CD4-positive, alpha-beta T cell treated with Interleukin-2 at 100 ng/mL for 4 hours (primary cell): ENCODE measurements around the gene HSPG2.
"Not testable (repeated sequence)": the region's sequence is repeated elsewhere in the genome, so short reads cannot be mapped to it uniquely, and the experiment has no call there.

Experiments used
- DNase-seq: peaks from one replicate; pipeline ENCODE4 v3.0.0-alpha.2; 2020; ENCODE audit warnings: low spot score

Gene HSPG2

DNA sequence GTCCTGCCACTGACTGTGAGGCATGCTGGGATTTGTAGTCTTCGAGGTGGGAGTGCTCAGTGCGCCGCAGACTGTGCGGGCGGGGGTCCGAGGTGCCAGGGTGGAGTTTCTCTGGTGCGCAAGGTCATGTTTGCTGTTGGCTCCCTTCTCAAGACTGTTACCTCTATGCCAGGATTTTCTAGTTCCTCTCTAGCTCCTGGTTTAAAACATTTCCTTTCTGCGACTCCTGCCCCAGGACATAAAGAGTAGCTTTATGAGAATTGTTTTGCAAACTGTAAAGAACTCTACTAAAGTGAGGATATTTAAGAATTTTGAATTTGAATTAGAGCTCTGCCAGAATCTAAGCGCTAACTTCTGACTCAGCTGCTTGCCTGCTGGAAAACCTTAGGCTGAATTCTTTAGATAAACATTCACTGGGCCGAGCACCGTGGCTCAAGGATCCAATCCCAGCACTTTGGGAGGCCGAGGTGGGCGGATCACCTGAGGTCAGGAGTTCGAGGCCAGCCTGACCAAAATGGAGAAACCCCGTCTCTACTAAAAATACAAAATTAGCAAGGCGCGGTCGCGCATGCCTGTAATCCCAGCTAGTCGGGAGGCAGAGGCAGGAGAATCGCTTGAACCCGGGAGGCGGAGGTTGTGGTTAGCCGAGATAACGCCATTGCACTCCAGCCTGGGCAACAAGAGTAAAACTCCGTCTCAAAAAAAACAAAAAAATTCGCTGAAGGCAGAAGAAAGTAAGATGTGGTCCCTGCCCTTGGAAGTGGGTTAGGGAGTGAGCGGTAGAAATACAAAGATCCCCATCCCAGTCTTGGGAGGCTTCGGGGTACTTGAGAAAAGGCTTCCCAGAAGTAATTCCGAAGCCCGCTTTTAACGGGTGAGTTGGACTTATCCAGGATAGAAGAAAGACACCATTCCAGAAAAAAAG is 153.2 kb downstream of the HSPG2 start:
- no peak for DNase-seq

- DNase-seq, result peak; percentile 97
Observed at GRCh38 chr1:21782868-21783678, 154.0 kb downstream of the HSPG2 start, which contains the start of gene USP48. TSS of gene USP48 (minus strand) at chr1:21783149. CDS start at chr1:21782957, 192 bp downstream.

DNA sequence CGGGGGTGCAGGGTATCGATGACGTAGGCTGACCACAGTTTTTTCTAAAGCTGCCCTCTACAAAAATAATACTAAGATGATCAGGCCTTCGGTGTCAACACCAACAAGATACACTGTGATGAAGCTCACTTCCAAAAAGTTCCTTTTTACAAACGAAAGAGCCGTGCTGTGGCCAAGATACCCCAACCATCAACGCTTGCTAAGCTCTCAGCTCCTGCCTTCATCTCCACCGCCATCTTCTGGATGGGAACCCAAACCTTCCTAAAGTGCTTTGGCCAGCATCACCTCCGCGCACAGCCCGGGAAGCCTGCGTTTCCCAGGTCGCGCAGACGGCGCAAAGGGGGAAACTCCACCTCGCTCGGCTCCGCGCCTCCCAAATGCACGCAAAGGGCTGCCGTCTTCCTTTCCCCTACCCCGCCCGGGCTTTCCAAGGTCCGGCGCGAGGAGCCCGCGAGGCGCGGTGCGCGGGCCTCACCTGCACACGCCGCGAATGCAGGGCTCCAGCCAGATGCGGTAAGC is 154.7 kb downstream of the HSPG2 start:
- peak; percentile 51 for DNase-seq

GRCh38 chr1:21781815-21782348 is 155.2 kb downstream of the HSPG2 start:
- DNase-seq, result no peak

DNA sequence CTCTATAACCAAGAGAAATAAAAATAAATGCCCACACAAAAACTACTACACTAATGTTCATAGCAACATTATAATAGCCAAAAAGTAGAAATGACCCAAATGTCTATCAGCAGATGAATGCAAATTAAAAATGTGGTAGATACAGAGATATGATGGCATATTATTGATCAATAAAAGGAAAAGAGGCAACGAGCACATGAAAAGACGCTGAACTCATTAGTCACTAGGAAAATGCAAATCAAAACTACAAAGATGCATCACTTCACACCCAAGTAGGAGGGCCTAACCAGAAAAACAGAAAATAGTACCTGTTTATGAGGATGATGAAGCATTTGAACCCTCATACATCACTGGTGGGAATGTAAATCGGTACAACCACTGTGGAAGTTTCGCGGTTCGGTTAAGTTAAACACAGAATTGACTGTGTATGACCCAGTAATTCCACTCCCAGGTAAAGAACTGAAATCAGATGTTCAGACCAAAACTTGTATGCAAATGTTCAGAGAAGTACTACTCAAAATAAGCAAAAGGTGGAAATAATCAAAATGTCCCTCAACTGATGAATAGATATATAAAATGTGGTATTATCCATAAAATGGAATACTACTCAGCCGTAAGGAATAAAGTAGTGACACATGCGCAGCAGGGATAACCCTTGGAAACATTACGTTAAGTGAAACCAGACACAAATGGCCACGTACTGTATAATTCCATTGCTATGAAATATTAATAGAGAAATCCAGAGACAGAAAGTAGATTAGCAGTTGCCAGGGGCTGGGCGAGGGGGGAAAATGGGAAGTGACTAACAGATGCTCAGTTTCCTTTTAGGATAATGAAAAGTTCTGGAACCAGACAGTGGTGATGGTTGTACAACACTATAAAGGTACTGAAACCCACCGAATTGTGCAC is 157.2 kb downstream of the HSPG2 start:
- DNase-seq, result peak; percentile 39

- no peak for DNase-seq
Observed at GRCh38 chr1:21778405-21778727, 158.7 kb downstream of the HSPG2 start.

DNA sequence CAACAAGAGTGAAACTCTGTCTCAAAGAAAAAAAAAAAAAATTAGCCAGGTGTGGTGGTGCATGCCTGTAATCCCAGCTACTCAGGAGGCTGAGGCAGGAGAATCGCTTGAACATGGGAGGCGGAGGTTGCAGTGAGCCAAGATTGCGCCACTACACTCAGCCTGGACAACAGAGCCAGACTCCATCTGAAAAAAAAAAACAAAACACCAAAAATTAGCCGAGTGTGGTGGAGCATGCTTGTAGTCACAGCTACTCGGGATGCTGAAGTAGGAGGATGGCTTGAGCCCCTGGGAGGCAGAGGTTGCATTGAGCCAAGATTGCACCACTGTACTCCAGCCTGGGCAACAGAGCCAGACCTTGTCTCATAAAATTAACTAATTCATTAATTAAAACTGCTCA is 160.2 kb downstream of the HSPG2 start:
- not testable (repeated sequence) for DNase-seq

DNA sequence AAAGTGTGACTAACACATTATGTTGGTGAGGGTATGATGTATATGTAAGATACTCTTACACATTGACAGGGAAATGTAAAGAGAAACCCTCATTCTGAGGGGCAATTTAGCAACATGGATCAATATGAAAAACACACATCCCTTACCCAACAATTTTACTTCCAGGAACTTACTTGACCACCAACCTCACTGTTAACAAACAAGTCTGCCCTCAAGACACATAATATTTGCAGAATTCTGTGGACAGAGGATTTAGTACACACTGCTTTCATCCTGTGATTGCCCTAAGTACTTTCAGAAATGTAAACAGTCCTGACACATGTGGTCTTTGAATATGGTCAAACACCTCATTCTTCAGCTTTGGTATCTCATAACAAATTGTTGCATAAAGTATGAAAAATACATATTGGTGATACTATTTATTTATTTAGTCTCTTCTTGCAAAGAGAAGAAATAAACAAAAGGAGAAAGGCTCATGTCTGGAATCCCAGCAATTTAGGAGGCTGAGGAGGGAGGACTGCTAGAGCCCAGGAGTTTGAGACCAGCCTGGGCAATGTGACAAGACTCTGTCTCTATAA is 161.0 kb downstream of the HSPG2 start:
- DNase-seq, result no peak

DNA sequence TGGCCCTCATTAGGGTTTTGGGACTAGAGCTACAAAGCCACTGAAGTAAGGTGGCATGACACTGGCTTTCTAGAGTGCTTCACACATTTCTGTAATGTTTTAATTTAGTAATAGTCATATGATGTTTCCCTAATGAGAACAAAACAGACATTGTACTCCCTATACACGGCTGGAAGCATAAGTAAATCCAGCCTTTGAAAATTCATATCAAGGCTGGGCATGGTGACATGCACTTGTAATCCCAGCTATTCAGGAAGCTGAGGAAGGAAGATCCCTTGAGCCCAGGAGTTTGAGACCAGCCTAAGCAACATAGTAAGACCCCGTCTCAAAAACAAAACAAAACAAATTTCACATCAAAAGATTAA is 161.6 kb downstream of the HSPG2 start:
- DNase-seq, result no peak

DNA sequence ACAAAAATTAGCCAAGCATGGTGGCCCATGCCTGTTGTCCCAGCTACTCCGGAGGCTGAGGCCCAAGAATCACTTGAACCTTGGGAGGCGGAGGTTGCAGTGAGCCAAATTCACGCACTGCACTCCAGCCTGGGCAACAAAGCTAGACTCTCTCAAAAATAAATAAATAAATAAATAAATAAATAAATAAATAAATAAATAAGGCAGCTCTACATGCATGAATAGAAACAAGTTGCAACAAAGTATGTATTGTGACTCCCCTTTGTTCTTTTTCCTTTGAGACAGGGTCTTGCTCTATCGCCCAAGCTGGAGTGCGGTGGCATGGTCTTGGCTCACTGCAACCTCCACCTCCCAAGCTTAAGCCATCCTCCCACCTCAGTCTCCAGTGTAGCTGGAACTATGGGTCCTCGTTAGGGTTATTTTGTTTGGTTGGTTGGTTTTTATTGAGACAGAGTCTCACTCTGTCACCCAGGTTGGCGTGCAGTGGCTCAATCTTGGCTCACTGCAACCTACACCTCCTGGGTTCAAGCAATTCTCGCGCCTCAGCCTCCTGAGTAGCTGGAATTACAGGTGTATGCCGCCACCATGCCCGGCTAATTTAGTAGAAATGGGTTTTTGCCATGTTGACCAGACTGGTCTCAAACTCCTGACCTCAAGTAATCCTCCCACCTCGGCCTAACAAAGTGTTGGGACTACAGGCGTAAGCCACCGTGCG is 162.1 kb downstream of the HSPG2 start:
- no peak for DNase-seq

GRCh38 chr1:21773585-21773984 is 163.5 kb downstream of the HSPG2 start:
- peak; percentile 44 for DNase-seq
